CD4-positive, alpha-beta T cell (primary cell): ENCODE measurements around the gene HSF2BP. TPM values are rescaled to one million over a fixed set of nuclear protein-coding genes. Genes with fewer than 3 reads are reported as not detected.

ENCODE experiments used
- ATAC-seq: fragments of 200-7000 bp; cut with Tn5 transposase; one replicate; pipeline ENCODE4 v1.10.0; 2022; ENCODE audit warnings: mild to moderate bottlenecking; ENCODE audit not compliant: poor library complexity
- CTCF ChIA-PET: fragments of 350-600 bp; sonication (Branson Sonifier 250); formaldehyde crosslinking; loops from one replicate; lab custom pipeline; 2021; ENCODE audit warnings: antibody characterized with exemption, inconsistent platforms; lab: Charles Lee
- POLR2A ChIA-PET: fragments of 350-600 bp; sonication (Branson Sonifier 250); formaldehyde crosslinking; loops from one replicate; lab custom pipeline; 2021; ENCODE audit warnings: antibody characterized with exemption, inconsistent platforms; lab: Charles Lee
- DNase-seq, 14 experiments: peaks; one replicate each; pipeline ENCODE4 v3.0.0-alpha.2; 2013 to 2020; ENCODE audit warnings: mixed read lengths in 2 of 14
- H3K27ac ChIP-seq, 2 donors: one replicate each; pipeline versions ENCODE4 v1.5.1 to v1.7.0; 2013; ENCODE audit warnings: low read length in 2 of 2, low read depth in 1 of 2, mild to moderate bottlenecking in 1 of 2
- H3K27me3 ChIP-seq, 2 experiments: 1 replicate in 1 of 2; 2 replicates in 1 of 2; pipeline versions ENCODE4 v1.6.1 to v1.7.0; 2013; ENCODE audit warnings: low read length in 2 of 2, control low read depth in 1 of 2, mild to moderate bottlenecking in 1 of 2, moderate library complexity in 1 of 2; ENCODE audit not compliant: insufficient read depth in 2 of 2, control insufficient read depth in 1 of 2
- H3K36me3 ChIP-seq: one replicate; pipeline ENCODE4 v1.6.1; 2013; ENCODE audit warnings: low read length, control low read depth; ENCODE audit not compliant: insufficient read depth
- H3K4me1 ChIP-seq: one replicate; pipeline ENCODE4 v1.6.1; 2013; ENCODE audit warnings: low read length, control low read depth; ENCODE audit not compliant: insufficient read depth
- H3K4me3 ChIP-seq: one replicate; pipeline ENCODE4 v1.5.1; 2013; ENCODE audit warnings: mild to moderate bottlenecking, low read length, moderate library complexity
- H3K9me3 ChIP-seq, 2 experiments: 1 replicate in 1 of 2; 2 replicates in 1 of 2; pipeline versions ENCODE4 v1.6.1 to v1.7.0; 2013; ENCODE audit warnings: low read length in 2 of 2, mild to moderate bottlenecking in 2 of 2, control low read depth in 1 of 2, moderate library complexity in 1 of 2; ENCODE audit not compliant: control insufficient read depth in 1 of 2, insufficient read depth in 1 of 2
- H3K27ac Mint-ChIP-seq: one replicate; pipeline ENCODE4 v1.8.0; 2020; ENCODE audit warnings: mixed read lengths
- H3K27me3 Mint-ChIP-seq: one replicate; pipeline ENCODE4 v1.8.0; 2021; ENCODE audit warnings: mixed read lengths
- H3K36me3 Mint-ChIP-seq: one replicate; pipeline ENCODE4 v1.8.0; 2021; ENCODE audit warnings: low read depth, mixed read lengths
- H3K4me1 Mint-ChIP-seq: one replicate; pipeline ENCODE4 v1.8.0; 2021; ENCODE audit warnings: low read depth, mixed read lengths
- H3K4me3 Mint-ChIP-seq: one replicate; pipeline ENCODE4 v1.8.0; 2020; ENCODE audit warnings: mild to moderate bottlenecking, mixed read lengths
- H3K9me3 Mint-ChIP-seq: one replicate; pipeline ENCODE4 v1.8.0; 2020; ENCODE audit warnings: mixed read lengths
- CTCF ChIP-seq: fragments of 200-600 bp; IDR thresholded peaks from one replicate; pipeline ENCODE4 v1.8.0; 2022; ENCODE audit warnings: antibody characterized with exemption, mild to moderate bottlenecking
- intact Hi-C, 2 experiments: fragments of 100-400 bp; cut with DNase I in 1 of 2; cut with micrococcal nuclease in 1 of 2; formaldehyde crosslinking; loops; one replicate each; pipeline versions ENCODE4 v1.15.1 to v1.9.0; 2023 to 2025; cut with DNase I, micrococcal nuclease
- total RNA-seq, 174 experiments: library from RNA in 2 of 174; stranded (reverse) in 2 of 174; gene quantifications; one replicate each; pipeline ENCODE4 v1.2.3 and lab custom pipeline; 2021 to 2026

HSF2BP gene
- total RNA-seq, 2 experiments from 2014 or later = 0.59 to 0.93 TPM

GRCh38 chr21:43640400-43640799, 18.9 kb downstream of the HSF2BP start:
- POLR2A ChIA-PET = no interaction called here
- no peak for TF ChIP-seq CTCF
- no peaks in the 10 kb centered on the region for H3K27me3 Mint-ChIP-seq

GRCh38 chr21:43639470-43640353, 19.6 kb downstream of the HSF2BP start:
- H3K36me3 ChIP-seq = no peaks in the 10 kb centered on the region
- no peaks in the 10 kb centered on the region for H3K4me1 ChIP-seq
- Mint-ChIP-seq H3K27ac (no peak overlapping the region), H3K4me1 (no peaks in the 10 kb centered on the region), H3K9me3 (no peaks in the 10 kb centered on the region), H3K36me3 (no peaks in the 10 kb centered on the region), H3K27me3 (no peaks in the 10 kb centered on the region), H3K4me3 (no peak overlapping the region)
- POLR2A ChIA-PET = interaction anchor here (0.7 kb wide), 1 partner anchor 699 kb away, joined by 4 read pairs; no protein-coding TSS in a partner anchor
- H3K27me3 ChIP-seq = no peaks in the 10 kb centered on the region
- no peaks in the 10 kb centered on the region for H3K9me3 ChIP-seq
- intact Hi-C loops = no loop called here
- H3K27ac ChIP-seq = no peak overlapping the region
- no peak overlapping the region for H3K4me3 ChIP-seq
- TF ChIP-seq CTCF = no peak
- ATAC-seq = no peak
- CTCF ChIA-PET = no interaction called here
- DNase-seq = no peak

More at GRCh38 chr21:43640400-43640799, 18.9 kb downstream of the HSF2BP start:
- intact Hi-C loops = no loop called here
- Mint-ChIP-seq H3K4me1 (peaks cover 3% of the 10 kb centered on the region), H3K9me3 (no peaks in the 10 kb centered on the region), H3K27ac (no peak overlapping the region), H3K4me3 (no peak overlapping the region), H3K36me3 (no peaks in the 10 kb centered on the region)
- Histone ChIP-seq H3K36me3 (no peaks in the 10 kb centered on the region), H3K27ac (no peak overlapping the region), H3K9me3 (no peaks in the 10 kb centered on the region), H3K27me3 (no peaks in the 10 kb centered on the region), H3K4me1 (no peaks in the 10 kb centered on the region), H3K4me3 (no peak overlapping the region)
- ATAC-seq (no peak), DNase-seq (no peak)
- CTCF ChIA-PET = no interaction called here

GRCh38 chr21:43637530-43638158, 21.6 kb downstream of the HSF2BP start:
- Mint-ChIP-seq H3K9me3 (no peaks in the 10 kb centered on the region), H3K4me3 (no peak overlapping the region), H3K27me3 (no peaks in the 10 kb centered on the region), H3K27ac (no peak overlapping the region), H3K36me3 (no peaks in the 10 kb centered on the region), H3K4me1 (no peaks in the 10 kb centered on the region)
- Histone ChIP-seq H3K36me3 (no peaks in the 10 kb centered on the region), H3K9me3 (no peaks in the 10 kb centered on the region), H3K4me3 (no peak overlapping the region), H3K4me1 (no peaks in the 10 kb centered on the region), H3K27me3 (no peaks in the 10 kb centered on the region), H3K27ac (no peak overlapping the region)
- no peak for TF ChIP-seq CTCF
- ChIA-PET POLR2A (no interaction called here), CTCF (no interaction called here)
- no peak for ATAC-seq
- DNase-seq = no peak
- intact Hi-C loops = no loop called here
